Lung (tissue), 12 donors: ENCODE data around the gene CLDN10. TPM values are rescaled to one million over a fixed set of nuclear protein-coding genes. Genes with fewer than 3 reads are reported as not detected.

Source experiments
- ATAC-seq: fragments of 200-7000 bp; cut with Tn5 transposase; one replicate; pipeline ENCODE4 v1.9.1; 2020; ENCODE audit warnings: moderate number of reproducible peaks; ENCODE audit not compliant: insufficient read depth, low FRiP score
- DNase-seq, 3 donors: peaks; one replicate each; pipeline ENCODE4 v3.0.0-alpha.2; 2013 to 2017
- H3K27ac ChIP-seq, 2 donors: one replicate each; pipeline ENCODE4 v1.5.1; 2013; ENCODE audit warnings: mild to moderate bottlenecking in 2 of 2, moderate library complexity in 2 of 2, control low read depth in 1 of 2, inconsistent platforms in 1 of 2, low read depth in 1 of 2, low read length in 1 of 2
- H3K27me3 ChIP-seq, 3 donors: one replicate each; pipeline ENCODE4 v1.5.1; 2013; ENCODE audit warnings: low read length in 2 of 3; ENCODE audit not compliant: control insufficient read depth in 3 of 3, insufficient read depth in 3 of 3
- H3K36me3 ChIP-seq, 4 donors: one replicate each; pipeline ENCODE4 v1.5.1; 2013; ENCODE audit warnings: low read length in 4 of 4, mild to moderate bottlenecking in 1 of 4, moderate library complexity in 1 of 4; ENCODE audit not compliant: control insufficient read depth in 4 of 4, insufficient read depth in 4 of 4
- H3K4me1 ChIP-seq, 5 donors: one replicate each; pipeline ENCODE4 v1.5.1; 2013; ENCODE audit warnings: low read length in 5 of 5, mild to moderate bottlenecking in 2 of 5, moderate library complexity in 1 of 5; ENCODE audit not compliant: control insufficient read depth in 5 of 5, insufficient read depth in 5 of 5
- H3K4me3 ChIP-seq: one replicate; pipeline ENCODE4 v1.5.1; 2013; ENCODE audit warnings: mild to moderate bottlenecking, control low read depth, moderate library complexity
- H3K9ac ChIP-seq, 2 donors: one replicate each; pipeline ENCODE4 v1.5.1; 2013; ENCODE audit warnings: low read length in 2 of 2, control low read depth in 1 of 2; ENCODE audit not compliant: insufficient read depth in 1 of 2
- H3K9me3 ChIP-seq, 4 donors: one replicate each; pipeline ENCODE4 v1.5.1; 2013; ENCODE audit warnings: low read length in 3 of 4, mild to moderate bottlenecking in 1 of 4, moderate library complexity in 1 of 4; ENCODE audit not compliant: control insufficient read depth in 4 of 4, insufficient read depth in 3 of 4
- WGBS, 2 donors: extraction: QIAGEN DNeasy Blood & Tissue Kit; methylation state at CpG; one replicate each; pipeline ENCODE4 v1.1.7; 2013; 5-methylcytosine and 5-hydroxymethylcytosine counted together
- polyA plus RNA-seq, 2 donors: library from polyadenylated mRNA; stranded (reverse); fragments of 200-250 nt; gene quantifications; one replicate each; pipeline ENCODE4 v1.2.1, GENCODE V29; 2013
- total RNA-seq, 2 donors: library from RNA; depleted of rRNA in 1 of 2; stranded (reverse); fragments of >200 nt in 1 of 2; gene quantifications; one replicate each; pipeline ENCODE4 v1.2.1, GENCODE V29; 2014 to 2021
- TF ChIP-seq, protein P1 (sequence below): IDR thresholded peaks from 2 replicates; pipeline ENCODE4 v1.5.1; 2012; ENCODE audit warnings: mild to moderate bottlenecking; ENCODE audit errors: control extremely low read depth, extremely low read depth
- donor health status: control.
- donor health status: control.
- donor health status: Bipolar disorder and iron deficiency.
- donor health status: healthy.
- donor health status: DM: yes; HTN: yes; CAD: no.

CLDN10 gene
- total and polyA plus RNA-seq, 4 donors, result 3.0 to 14.5 (median 4.6) TPM

DNA sequence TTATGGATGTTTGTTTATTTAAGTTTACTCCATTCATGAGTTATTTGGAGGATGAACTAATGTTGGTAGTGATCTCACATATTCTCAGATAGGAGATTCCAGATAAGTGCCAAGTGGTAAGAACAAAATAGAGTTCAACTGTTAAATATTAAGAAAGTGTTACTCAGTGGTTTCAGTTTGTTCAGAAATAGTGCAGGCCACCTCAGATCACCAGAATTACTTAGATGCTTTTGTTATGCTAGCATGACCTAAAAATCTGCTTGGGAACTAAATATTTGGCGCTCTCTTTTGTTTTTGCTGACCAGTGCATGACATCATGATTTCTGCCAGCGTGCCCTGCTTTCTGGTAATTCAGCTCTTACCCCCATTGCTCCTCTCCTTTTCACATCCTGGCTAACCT lies 15.6 kb downstream of the CLDN10 start:
- Histone ChIP-seq H3K27me3 (no peaks in the 10 kb centered on the region), H3K36me3 (no peaks in the 10 kb centered on the region), H3K9me3 (no peaks in the 10 kb centered on the region), H3K4me3 (no peak overlapping the region), H3K9ac (no peak overlapping the region), H3K4me1 (no peaks in the 10 kb centered on the region), H3K27ac (no peak overlapping the region)
- DNase-seq, result no peak
- TF ChIP-seq, protein P1, sequence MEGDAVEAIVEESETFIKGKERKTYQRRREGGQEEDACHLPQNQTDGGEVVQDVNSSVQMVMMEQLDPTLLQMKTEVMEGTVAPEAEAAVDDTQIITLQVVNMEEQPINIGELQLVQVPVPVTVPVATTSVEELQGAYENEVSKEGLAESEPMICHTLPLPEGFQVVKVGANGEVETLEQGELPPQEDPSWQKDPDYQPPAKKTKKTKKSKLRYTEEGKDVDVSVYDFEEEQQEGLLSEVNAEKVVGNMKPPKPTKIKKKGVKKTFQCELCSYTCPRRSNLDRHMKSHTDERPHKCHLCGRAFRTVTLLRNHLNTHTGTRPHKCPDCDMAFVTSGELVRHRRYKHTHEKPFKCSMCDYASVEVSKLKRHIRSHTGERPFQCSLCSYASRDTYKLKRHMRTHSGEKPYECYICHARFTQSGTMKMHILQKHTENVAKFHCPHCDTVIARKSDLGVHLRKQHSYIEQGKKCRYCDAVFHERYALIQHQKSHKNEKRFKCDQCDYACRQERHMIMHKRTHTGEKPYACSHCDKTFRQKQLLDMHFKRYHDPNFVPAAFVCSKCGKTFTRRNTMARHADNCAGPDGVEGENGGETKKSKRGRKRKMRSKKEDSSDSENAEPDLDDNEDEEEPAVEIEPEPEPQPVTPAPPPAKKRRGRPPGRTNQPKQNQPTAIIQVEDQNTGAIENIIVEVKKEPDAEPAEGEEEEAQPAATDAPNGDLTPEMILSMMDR, result no peak
- ATAC-seq, result no peak
- 94 to 100% methylated on average over 2 of the region's 2 CpGs for WGBS, 2 donors

DNA sequence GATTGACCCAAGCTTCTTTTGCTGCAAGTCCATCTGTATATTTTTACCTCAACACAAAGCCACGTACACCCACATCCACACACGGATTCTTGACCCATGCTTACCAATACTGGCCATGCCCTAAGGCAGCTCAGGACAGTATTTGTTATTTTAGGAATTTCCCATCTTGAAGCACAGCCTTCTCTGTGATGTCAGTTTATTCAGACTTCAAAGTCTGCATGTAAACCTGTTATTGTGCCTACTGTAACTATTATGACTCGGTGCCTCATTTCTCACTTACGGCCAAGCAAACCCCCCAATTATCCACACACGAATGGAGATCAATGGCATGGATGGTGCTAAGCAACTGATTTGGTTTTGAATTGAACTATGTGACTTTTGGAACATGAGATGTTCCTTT lies 17.5 kb downstream of the CLDN10 start:
- TF ChIP-seq, protein P1, result no peak
- H3K4me3 ChIP-seq, result no peak overlapping the region
- no peak overlapping the region for H3K27ac ChIP-seq
- H3K9ac ChIP-seq, result no peak overlapping the region
- DNase-seq (no peak), ATAC-seq (no peak)
- no peaks in the 10 kb centered on the region for H3K4me1 ChIP-seq
- no peaks in the 10 kb centered on the region for H3K36me3 ChIP-seq
- H3K27me3 ChIP-seq, result no peaks in the 10 kb centered on the region
- 84 to 85% methylated on average over 5 of the region's 5 CpGs for WGBS, 2 donors
- no peaks in the 10 kb centered on the region for H3K9me3 ChIP-seq

DNA sequence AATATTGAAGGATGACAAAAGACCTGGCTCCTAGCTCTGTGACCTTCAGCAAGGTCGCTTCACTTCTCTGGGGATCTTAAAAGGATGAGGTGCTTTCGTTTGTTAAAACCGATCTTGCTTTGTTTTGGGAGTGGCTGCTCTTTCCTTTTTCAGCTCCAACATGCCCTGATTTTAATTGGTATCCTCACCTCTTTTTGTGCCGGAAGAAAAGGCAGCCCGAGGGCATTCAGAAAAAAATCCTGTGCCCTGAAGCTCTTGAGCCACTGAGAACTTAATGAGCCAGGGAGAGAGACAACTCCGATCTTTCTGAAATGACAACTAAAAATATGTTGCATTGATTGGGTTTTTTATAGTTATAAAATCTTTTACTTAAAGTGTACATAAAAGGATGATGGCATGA lies 19.4 kb downstream of the CLDN10 start:
- TF ChIP-seq, protein P1, result no peak
- H3K27ac ChIP-seq, result no peak overlapping the region
- no peaks in the 10 kb centered on the region for H3K4me1 ChIP-seq
- H3K4me3 ChIP-seq, result no peak overlapping the region
- ATAC-seq (no peak), DNase-seq (no peak)
- no peaks in the 10 kb centered on the region for H3K9me3 ChIP-seq
- no peak overlapping the region for H3K9ac ChIP-seq
- H3K36me3 ChIP-seq, result no peaks in the 10 kb centered on the region
- no peaks in the 10 kb centered on the region for H3K27me3 ChIP-seq
- 80 to 85% methylated on average over 6 of the region's 6 CpGs for WGBS, 2 donors

DNA sequence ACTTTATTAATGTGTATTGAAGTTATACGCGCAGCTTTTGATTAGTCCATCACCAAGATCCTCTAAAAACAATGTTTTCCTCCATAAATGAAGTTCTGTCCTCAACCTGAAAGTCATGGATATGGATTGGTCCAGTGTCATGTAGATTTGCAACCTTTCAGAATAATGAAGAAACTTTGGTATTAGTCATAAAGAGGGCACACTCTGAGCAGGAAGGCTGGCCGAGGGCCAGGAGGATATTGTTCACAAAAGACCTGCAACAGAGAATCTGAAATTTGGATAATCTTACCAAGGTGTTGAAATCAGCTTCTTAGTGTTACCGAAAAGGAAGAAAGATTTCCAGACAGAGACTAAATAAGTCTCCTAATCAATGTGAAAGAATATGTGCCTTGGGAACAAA lies 20.7 kb downstream of the CLDN10 start:
- H3K9me3 ChIP-seq, result no peaks in the 10 kb centered on the region
- H3K4me1 ChIP-seq, result no peaks in the 10 kb centered on the region
- DNase-seq (no peak), ATAC-seq (no peak)
- no peak overlapping the region for H3K9ac ChIP-seq
- TF ChIP-seq, protein P1, result no peak
- WGBS, 2 donors, result 89 to 91% methylated on average over 4 of the region's 4 CpGs
- no peak overlapping the region for H3K4me3 ChIP-seq
- H3K27ac ChIP-seq, result no peak overlapping the region
- no peaks in the 10 kb centered on the region for H3K27me3 ChIP-seq
- no peaks in the 10 kb centered on the region for H3K36me3 ChIP-seq
